ENCODE results near the gene HPS6. TPM values are rescaled to one million over a fixed set of nuclear protein-coding genes. Genes with fewer than 3 reads are reported as not detected.

The HPS6 gene
- total RNA-seq, 1 experiment from 2014 or later = 19.5 TPM

GRCh38 chr10:102020938-102021337, 44.2 kb upstream of the HPS6 start:
- intact Hi-C loops (cut with micrococcal nuclease; ENCODE audit: unreplicated experiment) = no loop called here
- no peaks in the 10 kb centered on the region for H3K9me3 ChIP-seq
- H3K4me3 ChIP-seq (ENCODE audit: low read depth, low read length) = no peak overlapping the region
- no peaks in the 10 kb centered on the region for H3K36me3 ChIP-seq (ENCODE audit: control insufficient read depth, insufficient read depth, low read length)
- H3K9me3 Mint-ChIP-seq (ENCODE audit: unreplicated experiment) = no peaks in the 10 kb centered on the region
- TF ChIP-seq CTCF (IDR thresholded peaks at IDR 0.05; ENCODE audit: insufficient read depth in 1 of 2, low read depth in 1 of 2, low read length in 1 of 2, severe bottlenecking in 1 of 2, unreplicated experiment in 1 of 2) = no peak
- no peaks in the 10 kb centered on the region for H3K4me1 Mint-ChIP-seq (ENCODE audit: low read depth, unreplicated experiment)
- H3K27ac Mint-ChIP-seq (ENCODE audit: unreplicated experiment) = no peak overlapping the region
- H3K27me3 Mint-ChIP-seq (ENCODE audit: insufficient read depth, unreplicated experiment) = no peaks in the 10 kb centered on the region
- peaks cover 44% of the 10 kb centered on the region for H3K36me3 Mint-ChIP-seq (ENCODE audit: insufficient read depth, unreplicated experiment)
- no peak for DNase-seq
- BruUV-seq (replicated peaks) = no TSS peak
- POLR2A ChIA-PET = no interaction called here
- CTCF ChIA-PET = interaction anchor here (2.0 kb wide), 1 partner anchor 11 kb away, joined by 9 read pairs; no protein-coding TSS in a partner anchor
- H3K4me1 ChIP-seq = no peaks in the 10 kb centered on the region
- H3K27me3 ChIP-seq (replicated peaks; ENCODE audit: control insufficient read depth, insufficient read depth, low read length) = no peaks in the 10 kb centered on the region
- H3K4me3 Mint-ChIP-seq (ENCODE audit: unreplicated experiment) = no peak overlapping the region

- Histone ChIP-seq H3K4me3 (ENCODE audit: low read depth, low read length) (no peak overlapping the region), H3K4me1 (no peaks in the 10 kb centered on the region), H3K36me3 (ENCODE audit: control insufficient read depth, insufficient read depth, low read length) (no peaks in the 10 kb centered on the region), H3K9me3 (no peaks in the 10 kb centered on the region), H3K27me3 (replicated peaks; ENCODE audit: control insufficient read depth, insufficient read depth, low read length) (no peaks in the 10 kb centered on the region)
- intact Hi-C loops (cut with micrococcal nuclease; ENCODE audit: unreplicated experiment) = no loop called here
- no peaks in the 10 kb centered on the region for H3K4me1 Mint-ChIP-seq (ENCODE audit: low read depth, unreplicated experiment)
- H3K9me3 Mint-ChIP-seq (ENCODE audit: unreplicated experiment) = no peaks in the 10 kb centered on the region
- BruUV-seq (replicated peaks) = no TSS peak
- CTCF ChIA-PET = no interaction called here
- no peak for DNase-seq
- TF ChIP-seq CTCF (IDR thresholded peaks at IDR 0.05; ENCODE audit: insufficient read depth in 1 of 2, low read depth in 1 of 2, low read length in 1 of 2, severe bottlenecking in 1 of 2, unreplicated experiment in 1 of 2) = no peak
- no peaks in the 10 kb centered on the region for H3K27me3 Mint-ChIP-seq (ENCODE audit: insufficient read depth, unreplicated experiment)
- peaks cover 41% of the 10 kb centered on the region for H3K36me3 Mint-ChIP-seq (ENCODE audit: insufficient read depth, unreplicated experiment)
- no peak overlapping the region for H3K4me3 Mint-ChIP-seq (ENCODE audit: unreplicated experiment)
- no peak overlapping the region for H3K27ac Mint-ChIP-seq (ENCODE audit: unreplicated experiment)
- POLR2A ChIA-PET = no interaction called here
Observed at GRCh38 chr10:102024799-102025198, 40.4 kb upstream of the HPS6 start.

- Mint-ChIP-seq H3K4me3 (ENCODE audit: unreplicated experiment) (no peak overlapping the region), H3K4me1 (ENCODE audit: low read depth, unreplicated experiment) (no peaks in the 10 kb centered on the region), H3K27ac (ENCODE audit: unreplicated experiment) (no peak overlapping the region), H3K9me3 (ENCODE audit: unreplicated experiment) (no peaks in the 10 kb centered on the region), H3K36me3 (ENCODE audit: insufficient read depth, unreplicated experiment) (peaks cover 41% of the 10 kb centered on the region), H3K27me3 (ENCODE audit: insufficient read depth, unreplicated experiment) (no peaks in the 10 kb centered on the region)
- intact Hi-C loops (cut with micrococcal nuclease; ENCODE audit: unreplicated experiment) = no loop called here
- POLR2A ChIA-PET = no interaction called here
- Histone ChIP-seq H3K4me3 (ENCODE audit: low read depth, low read length) (no peak overlapping the region), H3K27me3 (replicated peaks; ENCODE audit: control insufficient read depth, insufficient read depth, low read length) (no peaks in the 10 kb centered on the region), H3K36me3 (ENCODE audit: control insufficient read depth, insufficient read depth, low read length) (no peaks in the 10 kb centered on the region), H3K9me3 (no peaks in the 10 kb centered on the region), H3K4me1 (no peaks in the 10 kb centered on the region)
- DNase-seq = no peak
- no TSS peak for BruUV-seq (replicated peaks)
- TF ChIP-seq CTCF (IDR thresholded peaks at IDR 0.05; ENCODE audit: insufficient read depth in 1 of 2, low read depth in 1 of 2, low read length in 1 of 2, severe bottlenecking in 1 of 2, unreplicated experiment in 1 of 2) = no peak
- CTCF ChIA-PET = no interaction called here
Observed at GRCh38 chr10:102027261-102027660, 37.9 kb upstream of the HPS6 start.

Measured in Caco-2 (cell line).